Dendritic cell treated with granulocyte-macrophage colony-stimulating factor and Interleukin-4, amounts not matched to agents 40 ng/mL and 50 ng/mL, for 4 days (primary cell): Measurements from ENCODE around the gene RBM15B.
A peak's percentile ranks its signal among the peaks of the same experiment; 100 is the strongest.
"Not testable (repeated sequence)": the region's sequence is repeated elsewhere in the genome, so short reads cannot be mapped to it uniquely, and the experiment has no call there.

Experiments used
- H3K27ac Mint-ChIP-seq: one replicate; pipeline ENCODE4 v1.8.0; 2022; ENCODE audit warnings: mild to moderate bottlenecking, mixed read lengths
- H3K27me3 Mint-ChIP-seq: one replicate; pipeline ENCODE4 v1.8.0; 2022; ENCODE audit warnings: mild to moderate bottlenecking, mixed read lengths
- H3K36me3 Mint-ChIP-seq: one replicate; pipeline ENCODE4 v1.8.0; 2022; ENCODE audit warnings: low read depth, mixed read lengths
- H3K4me1 Mint-ChIP-seq: one replicate; pipeline ENCODE4 v1.8.0; 2022; ENCODE audit warnings: low read depth, mixed read lengths
- H3K4me3 Mint-ChIP-seq: one replicate; pipeline ENCODE4 v1.8.0; 2022; ENCODE audit warnings: mild to moderate bottlenecking, moderate library complexity, mixed read lengths
- H3K9me3 Mint-ChIP-seq: one replicate; pipeline ENCODE4 v1.8.0; 2022; ENCODE audit warnings: mixed read lengths
- intact Hi-C: fragments of 100-400 bp; cut with micrococcal nuclease; formaldehyde crosslinking; loops from one replicate; pipeline ENCODE4 v1.15.0; 2022

Gene RBM15B

DNA sequence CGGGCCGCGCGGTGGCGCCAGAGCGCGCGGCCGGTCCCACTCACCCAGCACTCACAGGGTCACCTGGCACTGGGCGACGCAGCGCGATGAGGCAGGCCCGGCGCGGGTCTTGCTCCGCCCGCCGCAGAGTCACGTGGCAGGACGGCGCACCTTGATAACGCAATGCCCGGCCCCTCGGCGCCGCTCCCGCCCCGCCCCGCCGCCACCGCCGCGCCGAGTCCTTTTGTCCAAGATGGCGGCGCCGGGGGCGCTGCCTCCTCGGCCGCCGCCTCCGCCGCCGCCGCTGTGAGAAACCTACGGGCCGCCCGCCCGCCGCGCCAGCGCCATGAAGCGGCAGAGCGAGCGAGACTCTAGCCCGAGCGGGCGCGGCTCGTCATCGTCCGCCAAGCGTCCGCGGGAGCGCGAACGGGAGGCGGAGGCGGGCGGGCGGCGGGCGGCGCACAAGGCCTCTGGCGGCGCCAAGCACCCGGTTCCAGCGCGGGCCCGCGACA, at the start of gene RBM15B:
RBM15B (plus strand) TSS at position 211 of the 491 bp plus-strand sequence; CDS start at position 326, 115 bp downstream.
- H3K36me3 Mint-ChIP-seq, result peaks cover 92% of the 10 kb centered on the region
- no peaks in the 10 kb centered on the region for H3K27me3 Mint-ChIP-seq
- peak within 1 kb of the TSS; percentile 81 for H3K4me3 Mint-ChIP-seq
- H3K4me1 Mint-ChIP-seq, result peaks cover 88% of the 10 kb centered on the region
- intact Hi-C loops, result loop anchor here (1.0 kb wide), 2 partner anchors 10 to 43 kb away; no protein-coding TSS in a partner anchor
- no peaks in the 10 kb centered on the region for H3K9me3 Mint-ChIP-seq
- peak within 1 kb of the TSS; percentile 81 for H3K27ac Mint-ChIP-seq

- Mint-ChIP-seq H3K27me3 (no peaks in the 10 kb centered on the region), H3K4me1 (no peaks in the 10 kb centered on the region), H3K36me3 (no peaks in the 10 kb centered on the region), H3K27ac (no peak overlapping the region), H3K9me3 (no peaks in the 10 kb centered on the region), H3K4me3 (no peak overlapping the region)
- intact Hi-C loops, result no loop called here
These were observed 47.0 kb upstream of the RBM15B start for GRCh38 chr3:51343918-51344687.

- Mint-ChIP-seq H3K36me3 (no peaks in the 10 kb centered on the region), H3K27me3 (no peaks in the 10 kb centered on the region), H3K4me1 (no peaks in the 10 kb centered on the region), H3K9me3 (no peaks in the 10 kb centered on the region), H3K27ac (no peak overlapping the region), H3K4me3 (no peak overlapping the region)
- intact Hi-C loops, result no loop called here
These were observed 40.3 kb upstream of the RBM15B start for GRCh38 chr3:51350751-51351150.

- no peak overlapping the region for H3K27ac Mint-ChIP-seq
These were observed 38.0 kb upstream of the RBM15B start for GRCh38 chr3:51353131-51353530.

GRCh38 chr3:51353691-51354090, 37.4 kb upstream of the RBM15B start:
- H3K27ac Mint-ChIP-seq, result no peak overlapping the region
- no peaks in the 10 kb centered on the region for H3K27me3 Mint-ChIP-seq

More at GRCh38 chr3:51353131-51353530, 38.0 kb upstream of the RBM15B start:
- no peaks in the 10 kb centered on the region for H3K36me3 Mint-ChIP-seq
- H3K4me1 Mint-ChIP-seq, result no peaks in the 10 kb centered on the region
- H3K4me3 Mint-ChIP-seq, result no peak overlapping the region
- H3K27me3 Mint-ChIP-seq, result no peaks in the 10 kb centered on the region
- no peaks in the 10 kb centered on the region for H3K9me3 Mint-ChIP-seq
- intact Hi-C loops, result no loop called here

GRCh38 chr3:51354172-51354571, 36.9 kb upstream of the RBM15B start:
- no peaks in the 10 kb centered on the region for H3K9me3 Mint-ChIP-seq
- no peaks in the 10 kb centered on the region for H3K27me3 Mint-ChIP-seq
- H3K27ac Mint-ChIP-seq, result no peak overlapping the region
- intact Hi-C loops, result no loop called here
- no peak overlapping the region for H3K4me3 Mint-ChIP-seq
- no peaks in the 10 kb centered on the region for H3K36me3 Mint-ChIP-seq
- no peaks in the 10 kb centered on the region for H3K4me1 Mint-ChIP-seq

More at GRCh38 chr3:51353691-51354090, 37.4 kb upstream of the RBM15B start:
- Mint-ChIP-seq H3K4me1 (no peaks in the 10 kb centered on the region), H3K36me3 (no peaks in the 10 kb centered on the region), H3K9me3 (no peaks in the 10 kb centered on the region), H3K4me3 (no peak overlapping the region)
- intact Hi-C loops, result no loop called here

DNA sequence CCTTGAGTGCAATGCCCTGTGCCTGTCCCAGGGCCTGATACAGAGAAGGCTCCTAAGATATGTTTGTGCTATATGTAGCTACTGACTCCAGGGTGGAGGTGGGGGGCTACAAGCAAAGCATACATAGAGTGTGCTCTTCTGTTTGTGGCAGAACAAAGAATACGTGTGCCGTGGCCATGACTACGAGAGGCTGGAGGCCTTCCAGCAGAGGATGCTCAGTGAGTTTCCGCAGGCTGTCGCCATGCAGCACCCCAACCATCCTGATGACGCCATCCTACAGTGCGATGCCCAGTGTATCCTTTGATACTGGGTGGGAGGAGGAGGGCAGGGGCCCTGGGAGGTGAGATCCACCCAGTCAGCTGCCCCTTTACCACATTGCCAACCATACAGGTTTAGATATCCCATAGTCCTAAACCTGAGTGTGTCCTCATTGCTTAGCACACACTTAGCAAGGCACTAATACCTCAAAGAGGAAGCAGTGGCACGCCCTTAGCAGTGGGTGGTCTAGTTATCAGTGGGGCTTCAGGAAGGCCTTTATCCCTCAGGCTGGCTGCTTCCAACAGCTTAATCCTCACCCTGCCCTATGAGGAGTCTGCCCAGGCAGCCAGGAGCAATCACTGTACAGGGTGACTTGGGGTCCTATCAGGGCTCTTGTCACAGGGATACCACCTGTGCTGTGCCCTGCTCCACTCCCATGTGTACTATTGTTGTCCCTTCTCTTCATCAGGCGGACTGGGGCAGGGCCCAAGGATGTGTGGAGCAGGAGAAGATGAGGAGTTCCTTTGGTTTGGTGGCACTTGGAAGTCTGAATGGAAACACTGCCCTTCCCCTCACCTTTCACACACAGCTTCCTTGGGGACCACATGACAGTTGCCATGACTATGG, 36.1 kb upstream of the RBM15B start:
- H3K9me3 Mint-ChIP-seq, result no peaks in the 10 kb centered on the region
- no peaks in the 10 kb centered on the region for H3K27me3 Mint-ChIP-seq
- H3K27ac Mint-ChIP-seq, result no peak overlapping the region
- no peaks in the 10 kb centered on the region for H3K36me3 Mint-ChIP-seq
- no peak overlapping the region for H3K4me3 Mint-ChIP-seq
- no peaks in the 10 kb centered on the region for H3K4me1 Mint-ChIP-seq
- intact Hi-C loops, result no loop called here

GRCh38 chr3:51355891-51356578, 35.0 kb upstream of the RBM15B start:
- H3K4me1 Mint-ChIP-seq, result no peaks in the 10 kb centered on the region
- no peaks in the 10 kb centered on the region for H3K9me3 Mint-ChIP-seq
- H3K27me3 Mint-ChIP-seq, result no peaks in the 10 kb centered on the region
- no peak overlapping the region for H3K27ac Mint-ChIP-seq
- intact Hi-C loops, result no loop called here
- no peaks in the 10 kb centered on the region for H3K36me3 Mint-ChIP-seq
- H3K4me3 Mint-ChIP-seq, result no peak overlapping the region

DNA sequence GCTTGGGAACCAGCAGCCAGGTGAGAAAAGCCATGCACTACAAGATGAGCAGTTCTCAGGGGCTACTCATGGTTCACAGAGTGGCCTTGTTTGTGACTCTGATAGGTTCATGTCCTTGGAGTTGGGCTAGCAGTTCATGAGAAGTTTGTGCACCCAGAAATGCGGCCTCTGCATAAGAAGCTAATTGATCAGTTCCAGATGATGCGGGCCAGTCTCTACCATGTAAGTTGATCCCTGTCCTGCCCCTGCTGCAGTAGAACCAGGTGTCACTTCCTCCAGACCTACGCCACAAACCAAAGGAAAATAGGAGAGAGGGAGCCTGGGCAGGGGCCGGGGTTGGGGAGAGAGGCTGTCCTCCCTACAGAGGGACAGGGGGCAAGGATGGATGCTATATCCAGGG, 33.2 kb upstream of the RBM15B start:
- no peaks in the 10 kb centered on the region for H3K27me3 Mint-ChIP-seq
- no peaks in the 10 kb centered on the region for H3K9me3 Mint-ChIP-seq
- H3K4me1 Mint-ChIP-seq, result no peaks in the 10 kb centered on the region
- intact Hi-C loops, result no loop called here
- H3K36me3 Mint-ChIP-seq, result no peaks in the 10 kb centered on the region
- H3K27ac Mint-ChIP-seq, result no peak overlapping the region
- H3K4me3 Mint-ChIP-seq, result no peak overlapping the region

DNA sequence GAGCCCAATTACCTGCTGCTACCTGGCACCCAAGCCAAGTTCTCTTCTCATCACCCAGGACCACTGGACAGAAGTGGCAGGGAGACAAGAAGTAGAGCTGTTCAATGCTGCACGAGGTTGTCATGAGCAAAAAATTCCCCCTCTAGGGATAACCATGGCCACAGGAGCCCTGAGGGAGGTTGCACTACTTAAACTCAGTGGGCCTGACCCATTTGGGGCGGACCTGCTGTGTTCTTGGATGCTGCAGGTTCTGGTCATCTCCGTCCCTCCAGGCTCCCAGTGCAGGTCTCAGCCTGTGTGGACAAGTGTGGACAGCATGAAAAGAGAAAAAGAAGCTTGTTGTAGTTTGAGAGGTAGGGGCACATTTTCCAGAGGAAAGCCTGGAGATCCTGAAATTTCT, 32.1 kb upstream of the RBM15B start:
- no peaks in the 10 kb centered on the region for H3K36me3 Mint-ChIP-seq
- H3K4me1 Mint-ChIP-seq, result no peaks in the 10 kb centered on the region

GRCh38 chr3:51360806-51361205, 30.3 kb upstream of the RBM15B start:
- no peak overlapping the region for H3K4me3 Mint-ChIP-seq
- intact Hi-C loops, result no loop called here
- no peaks in the 10 kb centered on the region for H3K27me3 Mint-ChIP-seq
- no peaks in the 10 kb centered on the region for H3K36me3 Mint-ChIP-seq
- H3K27ac Mint-ChIP-seq, result no peak overlapping the region
- no peaks in the 10 kb centered on the region for H3K4me1 Mint-ChIP-seq
- H3K9me3 Mint-ChIP-seq, result no peaks in the 10 kb centered on the region

More for the DNA sequence above, 32.1 kb upstream of the RBM15B start:
- Mint-ChIP-seq H3K27ac (no peak overlapping the region), H3K4me3 (no peak overlapping the region), H3K9me3 (no peaks in the 10 kb centered on the region), H3K27me3 (no peaks in the 10 kb centered on the region)
- intact Hi-C loops, result no loop called here

DNA sequence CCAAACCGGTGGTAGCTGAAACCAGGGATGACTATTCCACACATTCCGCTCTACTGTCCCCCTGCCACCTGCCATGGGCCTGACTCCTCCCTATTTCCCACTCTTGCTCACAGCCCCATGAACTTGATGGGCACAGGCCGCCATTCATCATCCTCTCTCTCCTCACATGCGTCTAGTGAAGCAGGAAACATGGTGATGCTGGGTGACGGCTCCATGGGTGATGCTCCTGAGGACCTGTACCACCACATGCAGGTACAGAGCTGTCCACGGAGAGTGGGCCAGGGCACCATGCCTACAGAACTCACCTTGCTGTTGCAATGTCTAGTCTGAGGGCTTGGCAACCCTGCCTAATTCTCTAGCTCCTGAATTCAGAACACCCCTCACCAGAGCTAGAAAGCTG, 29.3 kb upstream of the RBM15B start:
- intact Hi-C loops, result no loop called here
- H3K27me3 Mint-ChIP-seq, result no peaks in the 10 kb centered on the region
- no peak overlapping the region for H3K27ac Mint-ChIP-seq
- no peaks in the 10 kb centered on the region for H3K36me3 Mint-ChIP-seq
- H3K4me1 Mint-ChIP-seq, result no peaks in the 10 kb centered on the region
- H3K4me3 Mint-ChIP-seq, result no peak overlapping the region
- no peaks in the 10 kb centered on the region for H3K9me3 Mint-ChIP-seq

DNA sequence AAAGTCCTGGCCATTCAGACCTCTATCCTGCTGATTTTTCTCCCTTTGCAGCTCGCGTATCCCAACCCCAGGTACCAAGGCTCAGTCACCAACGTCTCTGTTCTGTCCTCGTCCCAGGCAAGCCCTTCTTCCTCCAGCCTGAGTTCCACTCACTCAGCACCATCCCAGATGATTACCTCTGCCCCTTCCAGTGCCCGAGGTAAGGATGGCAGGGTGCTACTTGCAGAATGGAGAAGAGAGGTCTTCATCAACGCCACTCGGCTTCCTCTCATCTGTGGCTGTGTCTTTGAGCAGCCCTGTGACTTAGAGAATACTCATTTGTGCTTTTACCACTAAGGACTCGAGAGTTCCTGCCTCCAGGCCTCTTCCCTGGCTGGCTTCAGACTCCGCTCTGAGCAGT, 28.6 kb upstream of the RBM15B start:
- intact Hi-C loops, result no loop called here
- no peak overlapping the region for H3K27ac Mint-ChIP-seq
- no peaks in the 10 kb centered on the region for H3K9me3 Mint-ChIP-seq
- H3K36me3 Mint-ChIP-seq, result no peaks in the 10 kb centered on the region
- no peaks in the 10 kb centered on the region for H3K4me1 Mint-ChIP-seq
- H3K27me3 Mint-ChIP-seq, result no peaks in the 10 kb centered on the region
- H3K4me3 Mint-ChIP-seq, result no peak overlapping the region

DNA sequence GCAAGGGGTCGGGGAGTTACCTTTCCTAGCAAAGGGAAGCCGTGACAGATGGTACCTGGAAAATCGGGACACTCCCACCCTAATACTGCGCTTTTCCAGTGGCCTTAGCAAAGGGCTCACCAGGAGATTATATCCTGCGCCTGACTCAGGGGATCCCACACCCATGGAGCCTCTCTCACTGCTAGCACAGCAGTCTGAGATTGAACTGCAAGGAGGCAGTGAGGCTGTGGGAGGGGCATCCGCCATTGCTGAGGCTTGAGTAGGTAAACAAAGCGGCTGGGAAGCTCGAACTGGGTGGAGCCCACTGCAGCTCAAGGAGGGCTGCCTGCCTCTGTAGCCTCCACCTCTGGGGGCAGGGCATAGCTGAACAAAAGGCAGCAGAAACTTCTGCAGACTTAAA, 22.8 kb upstream of the RBM15B start:
- H3K27me3 Mint-ChIP-seq, intact Hi-C loops, H3K36me3 Mint-ChIP-seq, H3K4me1 Mint-ChIP-seq, H3K4me3 Mint-ChIP-seq, H3K9me3 Mint-ChIP-seq, H3K27ac Mint-ChIP-seq: not testable (repeated sequence)
